HG02943 (cell line): Measurements from ENCODE around the gene COPG1.
"Not testable (repeated sequence)": the region's sequence is repeated elsewhere in the genome, so short reads cannot be mapped to it uniquely, and the experiment has no call there.

Experiments
- ATAC-seq: cut with Tn5 transposase; IDR thresholded peaks from one replicate; pipeline ENCODE4 v1.9.1; 2021; ENCODE audit warnings: mild to moderate bottlenecking, low read depth, moderate library complexity; ENCODE audit not compliant: unreplicated experiment

COPG1 gene, protein sequence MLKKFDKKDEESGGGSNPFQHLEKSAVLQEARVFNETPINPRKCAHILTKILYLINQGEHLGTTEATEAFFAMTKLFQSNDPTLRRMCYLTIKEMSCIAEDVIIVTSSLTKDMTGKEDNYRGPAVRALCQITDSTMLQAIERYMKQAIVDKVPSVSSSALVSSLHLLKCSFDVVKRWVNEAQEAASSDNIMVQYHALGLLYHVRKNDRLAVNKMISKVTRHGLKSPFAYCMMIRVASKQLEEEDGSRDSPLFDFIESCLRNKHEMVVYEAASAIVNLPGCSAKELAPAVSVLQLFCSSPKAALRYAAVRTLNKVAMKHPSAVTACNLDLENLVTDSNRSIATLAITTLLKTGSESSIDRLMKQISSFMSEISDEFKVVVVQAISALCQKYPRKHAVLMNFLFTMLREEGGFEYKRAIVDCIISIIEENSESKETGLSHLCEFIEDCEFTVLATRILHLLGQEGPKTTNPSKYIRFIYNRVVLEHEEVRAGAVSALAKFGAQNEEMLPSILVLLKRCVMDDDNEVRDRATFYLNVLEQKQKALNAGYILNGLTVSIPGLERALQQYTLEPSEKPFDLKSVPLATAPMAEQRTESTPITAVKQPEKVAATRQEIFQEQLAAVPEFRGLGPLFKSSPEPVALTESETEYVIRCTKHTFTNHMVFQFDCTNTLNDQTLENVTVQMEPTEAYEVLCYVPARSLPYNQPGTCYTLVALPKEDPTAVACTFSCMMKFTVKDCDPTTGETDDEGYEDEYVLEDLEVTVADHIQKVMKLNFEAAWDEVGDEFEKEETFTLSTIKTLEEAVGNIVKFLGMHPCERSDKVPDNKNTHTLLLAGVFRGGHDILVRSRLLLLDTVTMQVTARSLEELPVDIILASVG

DNA sequence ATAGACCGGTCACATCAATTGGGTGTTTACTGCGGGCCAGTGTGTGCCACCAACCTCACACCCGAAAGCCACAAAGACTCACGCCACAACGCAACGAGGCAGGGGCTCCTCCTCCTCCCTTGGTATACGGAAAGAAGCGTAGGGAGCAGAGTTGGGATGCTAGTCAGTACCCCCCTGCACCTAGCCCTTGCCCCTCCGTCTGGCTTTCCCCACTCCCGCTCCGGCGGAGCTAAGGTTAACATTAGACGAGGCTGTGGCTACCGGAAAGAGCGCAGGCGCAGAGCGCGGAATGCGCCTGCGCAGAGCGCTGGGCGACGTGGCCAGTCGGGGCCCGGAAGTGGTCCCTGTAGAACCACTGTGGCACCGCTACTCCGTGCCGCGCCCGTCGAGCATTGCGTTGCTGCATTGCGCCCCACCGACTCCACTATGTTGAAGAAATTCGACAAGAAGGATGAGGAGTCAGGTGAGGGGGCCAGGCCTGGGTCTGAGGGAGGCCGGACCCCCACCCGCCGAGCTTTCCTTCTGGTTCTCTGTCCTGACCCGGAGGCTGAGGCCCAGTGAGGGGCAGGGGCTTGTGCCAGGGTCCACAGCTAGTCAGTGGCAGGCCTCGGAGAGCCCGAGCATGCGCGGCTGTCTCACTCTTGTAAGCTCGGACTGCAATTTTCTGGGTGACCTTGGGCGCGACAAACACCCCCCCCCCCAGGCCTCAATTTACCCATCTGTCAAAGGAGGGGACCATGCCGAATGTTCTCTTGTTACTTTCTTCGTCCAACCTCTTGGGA is at the start of gene COPG1:
Gene COPG1, plus strand, starts transcription at position 323 of the 782 bp plus-strand sequence. Its CDS starts 104 bp downstream, at position 427.
- ATAC-seq, result peak; percentile 64

DNA sequence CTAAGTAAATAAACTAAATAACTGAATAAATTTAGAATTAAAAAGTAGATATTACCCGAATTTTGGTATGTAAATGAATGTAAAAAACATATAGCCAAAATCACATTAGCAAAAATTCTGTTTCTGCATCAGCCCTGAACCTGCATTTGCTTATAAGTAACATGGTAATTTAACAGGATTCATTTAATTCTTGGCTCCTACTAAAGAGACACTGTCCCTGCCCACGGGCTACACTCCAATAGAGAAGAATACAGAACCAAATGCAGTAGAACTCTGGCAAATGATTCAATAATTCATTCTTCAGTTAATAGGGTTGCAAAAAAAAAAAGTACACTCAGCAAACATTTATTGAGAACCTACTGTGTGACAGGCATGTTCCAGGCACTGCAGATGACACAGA is 44.9 kb upstream of the COPG1 start:
- ATAC-seq, result no peak

DNA sequence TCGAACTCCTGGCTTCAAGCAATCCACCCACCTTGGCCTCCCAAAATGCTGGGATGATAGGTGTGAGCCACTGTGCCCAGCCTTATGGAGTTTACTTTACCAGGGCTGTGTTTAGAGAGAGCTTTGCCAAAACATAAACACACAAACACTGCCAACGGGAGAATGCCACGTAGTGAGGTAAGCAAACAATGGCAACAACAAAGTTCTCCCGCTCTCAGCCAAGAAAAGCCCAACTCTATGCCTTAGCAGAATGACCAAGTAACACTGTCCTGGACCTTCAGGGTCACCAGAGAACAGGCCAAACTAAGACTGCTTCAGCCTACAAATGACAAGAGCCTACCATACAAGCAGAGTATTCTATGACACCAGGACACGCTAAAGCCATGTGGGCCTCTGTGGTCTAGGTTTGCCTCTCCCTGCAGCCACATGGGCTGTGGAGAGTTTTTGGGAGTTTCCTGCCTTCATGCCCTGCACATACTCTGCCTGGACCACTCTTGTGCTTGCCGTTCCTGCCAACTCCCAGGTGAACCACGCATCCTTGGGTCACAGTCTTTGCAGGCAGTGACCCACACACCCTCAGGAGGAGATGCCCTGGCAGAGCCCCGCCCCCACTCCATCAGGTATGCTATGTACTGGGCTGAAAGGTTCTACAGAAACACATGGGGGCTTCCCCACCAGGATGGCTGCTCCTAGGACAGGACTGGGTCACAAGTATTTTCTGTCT is 44.1 kb upstream of the COPG1 start:
- ATAC-seq, result no peak

DNA sequence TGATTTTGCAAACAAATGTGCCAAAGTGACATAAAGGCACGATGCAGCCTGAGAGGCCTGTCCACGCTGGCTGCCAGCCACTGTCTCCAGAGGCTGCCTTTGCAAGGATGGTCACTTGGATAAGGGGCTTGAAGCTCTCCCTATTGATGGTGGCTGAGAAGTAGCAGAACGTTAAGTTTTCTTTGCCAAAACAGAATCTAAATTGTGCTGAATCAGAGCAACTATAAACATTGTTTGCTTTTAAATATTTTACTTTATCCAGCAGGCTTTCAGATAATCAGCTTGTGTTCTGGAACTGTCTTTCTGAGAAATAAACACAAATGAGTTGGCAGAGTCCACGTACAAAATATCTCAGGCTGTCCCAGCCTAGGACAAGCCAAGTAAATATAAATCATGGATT is 41.9 kb upstream of the COPG1 start:
- ATAC-seq, result no peak

DNA sequence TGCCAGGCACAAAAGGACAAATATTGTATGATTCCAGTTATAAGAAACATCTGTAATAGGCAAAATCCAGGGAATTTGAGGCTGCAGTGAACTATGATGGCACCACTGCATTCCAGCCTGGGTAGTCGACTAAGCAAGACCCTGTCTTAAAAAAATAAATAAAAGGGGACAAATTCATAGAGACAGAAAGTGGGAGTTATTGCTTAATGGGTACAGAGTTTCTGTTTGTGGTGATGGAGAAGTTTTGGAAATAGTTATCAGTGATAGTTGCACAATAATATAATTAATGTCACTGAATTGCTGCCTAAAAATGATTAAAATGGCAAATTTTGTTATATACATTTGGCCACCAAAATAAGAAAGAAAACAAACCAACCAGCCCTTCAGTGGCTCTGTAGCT is 38.1 kb upstream of the COPG1 start:
- ATAC-seq, result no peak

DNA sequence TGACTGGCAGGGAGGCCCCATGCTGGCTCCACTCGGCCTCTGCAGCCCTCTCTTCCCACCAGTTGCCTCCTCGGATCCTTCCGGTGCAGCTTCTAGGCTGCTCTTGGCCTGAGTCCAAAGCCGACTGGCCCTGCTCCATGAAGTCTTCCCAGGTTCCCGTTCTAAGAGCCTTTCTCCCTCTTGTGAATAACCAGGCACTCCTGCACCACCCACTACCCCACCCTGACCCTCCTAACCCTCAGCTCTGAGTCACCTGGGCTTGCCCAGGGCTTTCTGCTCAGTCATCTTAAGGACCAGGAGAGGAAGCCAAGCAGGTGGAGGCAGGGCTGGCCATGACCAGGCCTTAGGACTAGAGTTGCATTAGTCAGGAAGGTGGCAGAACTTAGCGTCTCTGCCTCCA is 37.6 kb upstream of the COPG1 start:
- no peak for ATAC-seq

DNA sequence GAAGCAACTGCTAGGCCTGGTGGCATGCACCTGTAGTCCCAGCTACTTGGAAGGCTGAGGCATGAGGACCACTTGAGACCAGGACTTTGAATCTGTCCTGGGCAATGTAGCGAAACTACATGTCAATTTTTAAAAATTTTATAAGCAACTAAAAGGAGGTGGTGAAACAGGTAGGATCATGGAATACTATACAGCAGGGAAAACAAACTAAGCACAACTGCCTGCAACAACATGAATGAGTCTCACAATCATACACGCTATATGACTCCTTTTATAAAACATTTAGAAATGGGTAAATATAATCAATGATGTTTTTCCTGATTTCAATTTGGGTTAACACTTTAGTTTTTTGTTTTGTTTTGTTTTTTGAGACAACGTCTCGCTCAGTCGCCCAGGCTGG is 36.2 kb upstream of the COPG1 start:
- ATAC-seq, result no peak

DNA sequence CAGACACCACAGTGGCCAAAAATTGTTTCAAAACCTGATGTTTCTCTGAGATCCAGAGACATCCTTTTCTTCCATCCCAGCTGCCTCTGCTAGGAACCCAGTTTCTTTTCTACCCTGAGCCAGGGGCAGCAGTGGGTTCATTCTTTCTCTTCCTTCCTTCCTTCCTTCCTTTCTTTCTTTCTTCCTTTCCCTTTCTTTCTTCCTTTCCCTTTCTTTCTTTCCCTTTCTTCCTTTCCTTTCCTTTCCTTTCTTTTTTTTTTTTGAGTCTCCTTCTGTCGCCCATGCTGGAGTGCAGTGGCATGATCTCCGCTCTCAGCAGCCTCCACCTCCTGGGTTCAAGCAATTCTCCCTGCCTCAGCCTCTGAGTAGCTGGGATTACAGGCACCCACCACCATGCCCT is 30.7 kb upstream of the COPG1 start:
- ATAC-seq, result no peak

DNA sequence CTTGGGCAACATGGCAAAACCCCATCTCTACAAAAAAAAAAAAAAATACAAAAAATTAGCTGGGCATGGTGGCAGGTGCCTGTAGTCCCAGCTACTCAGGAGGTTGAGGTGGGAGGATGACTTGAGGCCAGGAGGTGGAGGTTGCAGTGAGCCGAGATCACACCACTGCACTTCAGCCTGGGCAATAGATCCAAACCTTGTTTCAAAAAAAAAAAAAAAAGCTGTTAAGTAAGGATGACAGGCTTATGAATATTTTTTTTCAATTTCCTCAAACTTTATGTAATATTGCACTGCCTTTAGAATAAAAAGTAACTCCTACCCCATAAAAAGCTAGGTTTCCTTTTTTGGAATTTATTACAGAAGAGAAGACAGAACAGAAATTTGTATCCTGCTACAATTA is 25.0 kb upstream of the COPG1 start:
- ATAC-seq, result not testable (repeated sequence)

DNA sequence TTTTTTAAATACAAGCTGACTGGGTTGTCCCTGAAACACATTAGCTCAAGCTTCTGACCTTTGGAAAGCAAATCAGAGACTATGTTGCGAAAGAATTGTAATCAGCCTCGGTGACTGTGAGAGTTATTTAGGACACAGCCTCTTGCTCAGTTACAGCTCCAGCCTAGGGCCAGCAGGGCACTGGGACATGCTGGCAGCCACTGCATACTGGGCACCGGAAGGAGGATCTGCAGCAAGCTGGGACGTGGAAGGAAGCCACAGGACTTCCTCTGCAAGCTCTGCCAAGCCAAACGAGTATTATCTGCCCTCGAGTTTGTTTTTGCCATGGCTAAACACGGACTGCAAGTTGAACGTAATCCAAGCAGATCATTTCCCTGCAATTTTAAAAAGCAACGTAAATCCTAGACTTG is 24.4 kb upstream of the COPG1 start:
- no peak for ATAC-seq

DNA sequence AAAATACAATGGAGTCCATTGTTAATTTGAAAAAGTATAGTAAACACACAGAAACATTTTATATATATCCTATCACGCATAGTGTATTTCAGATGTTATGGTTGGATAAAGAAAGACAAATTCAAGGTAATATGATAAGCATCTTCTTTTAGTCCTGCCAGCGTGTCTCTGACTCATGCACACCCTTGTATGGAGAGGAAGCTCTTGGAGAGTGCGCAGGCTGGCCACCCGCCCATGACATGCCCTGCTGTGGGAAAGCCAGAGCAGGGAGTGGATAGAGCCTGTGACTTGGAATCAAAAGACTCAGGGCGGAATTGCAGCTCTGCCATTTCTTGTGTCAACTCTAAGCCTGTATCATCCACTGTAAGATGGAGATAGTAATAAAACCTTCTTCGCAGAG is 23.0 kb upstream of the COPG1 start:
- ATAC-seq, result no peak

DNA sequence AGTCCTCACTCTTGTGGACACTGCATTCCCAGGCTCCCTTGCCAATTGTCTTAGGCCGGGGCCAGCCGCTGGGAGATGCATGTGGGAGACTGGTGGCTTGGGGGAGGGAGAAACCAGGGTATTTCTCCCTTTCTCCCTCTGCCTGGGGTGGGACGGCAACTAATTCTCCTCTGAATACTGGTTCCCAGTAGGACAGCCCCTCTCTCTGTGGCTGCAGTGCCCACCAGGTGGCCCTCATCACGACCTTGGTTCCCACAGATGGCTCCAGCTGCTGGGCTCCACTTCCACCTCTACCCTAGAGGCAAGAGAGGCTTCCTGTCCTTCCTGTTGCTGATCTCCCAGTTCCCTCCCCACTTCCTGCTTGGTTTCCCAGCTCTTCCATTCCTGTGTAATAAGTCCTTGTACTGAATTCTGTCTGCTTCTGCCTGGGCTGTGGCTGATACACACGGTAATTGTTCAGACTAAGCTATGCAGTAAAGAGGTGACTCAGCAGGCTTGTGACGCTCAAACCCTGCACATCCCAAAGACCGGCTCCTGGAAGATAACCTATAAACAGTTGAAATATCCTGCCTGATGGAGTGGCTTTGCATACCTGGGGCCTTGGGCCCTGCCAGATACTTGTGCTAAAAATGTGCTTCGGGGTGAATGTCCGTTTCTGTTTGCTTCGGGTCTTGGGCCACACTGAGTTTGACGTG is 20.4 kb upstream of the COPG1 start:
- no peak for ATAC-seq

DNA sequence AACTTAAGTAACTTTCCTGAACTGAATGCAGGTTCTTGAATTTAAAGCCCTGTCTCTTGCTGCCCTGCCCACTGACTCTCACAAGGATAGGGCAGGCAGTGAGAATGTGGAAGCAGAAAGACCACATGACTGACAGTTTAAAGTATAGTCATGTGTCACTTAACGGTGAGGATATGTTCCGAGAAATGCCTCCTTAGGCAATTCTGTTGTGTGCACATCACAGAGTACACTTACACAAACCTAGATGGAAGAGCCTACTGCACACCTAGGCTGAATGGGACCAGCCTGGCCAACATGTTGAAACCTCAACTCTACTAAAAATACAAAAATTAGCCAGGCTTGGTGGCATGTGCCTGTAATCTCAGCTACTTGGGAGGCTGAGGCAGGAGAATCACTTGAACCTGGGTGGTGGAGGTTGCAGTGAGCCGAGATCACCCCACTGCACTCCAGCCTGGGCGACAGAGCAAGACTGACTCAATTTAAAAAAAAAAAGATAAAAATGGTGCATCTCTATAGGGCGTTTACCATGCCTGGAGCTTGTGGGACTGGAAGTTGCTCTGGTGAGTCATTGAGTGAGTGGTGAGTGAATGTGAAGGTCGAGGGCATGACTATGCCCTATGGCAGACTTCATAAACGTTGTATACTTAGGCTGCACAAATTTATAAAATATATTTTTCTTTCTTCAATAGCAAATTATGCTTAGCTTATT is 18.9 kb upstream of the COPG1 start:
- ATAC-seq, result no peak

DNA sequence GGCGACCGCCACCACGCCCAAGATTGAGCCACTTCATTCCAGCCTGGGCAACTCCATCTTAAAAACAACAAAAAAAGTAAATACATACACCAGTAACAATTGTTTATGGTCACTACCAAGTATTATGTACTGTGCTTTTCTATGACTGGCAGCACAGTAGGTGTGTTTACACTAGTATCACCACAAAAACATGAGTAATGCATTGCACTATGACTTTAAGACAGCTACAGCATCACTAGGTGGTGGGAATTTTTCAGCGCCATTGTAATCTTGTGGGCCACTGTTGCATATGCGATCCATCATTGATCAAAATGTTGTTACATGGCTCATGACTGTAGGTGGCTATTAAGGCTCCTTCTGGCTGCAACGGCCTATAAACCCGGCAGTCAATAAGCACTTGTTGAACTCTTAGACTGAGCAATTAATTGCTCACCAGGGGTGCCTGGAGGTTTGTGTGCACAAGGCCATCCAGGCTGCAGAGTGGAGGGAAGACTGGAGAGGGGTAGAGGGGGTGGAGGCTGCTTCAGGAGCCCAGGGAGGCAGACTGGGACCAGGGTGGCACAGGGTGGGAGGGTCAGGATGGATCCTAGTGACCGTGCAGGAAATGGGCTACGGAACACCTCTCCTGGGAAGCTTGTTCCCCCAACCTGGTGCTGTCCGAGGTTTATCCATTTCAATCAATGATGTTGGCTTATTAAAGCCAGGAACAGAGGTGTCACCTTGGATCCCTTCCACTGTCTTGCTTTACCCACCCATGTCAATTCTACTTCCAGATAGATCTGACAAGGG is 17.9 kb upstream of the COPG1 start:
- ATAC-seq, result no peak

DNA sequence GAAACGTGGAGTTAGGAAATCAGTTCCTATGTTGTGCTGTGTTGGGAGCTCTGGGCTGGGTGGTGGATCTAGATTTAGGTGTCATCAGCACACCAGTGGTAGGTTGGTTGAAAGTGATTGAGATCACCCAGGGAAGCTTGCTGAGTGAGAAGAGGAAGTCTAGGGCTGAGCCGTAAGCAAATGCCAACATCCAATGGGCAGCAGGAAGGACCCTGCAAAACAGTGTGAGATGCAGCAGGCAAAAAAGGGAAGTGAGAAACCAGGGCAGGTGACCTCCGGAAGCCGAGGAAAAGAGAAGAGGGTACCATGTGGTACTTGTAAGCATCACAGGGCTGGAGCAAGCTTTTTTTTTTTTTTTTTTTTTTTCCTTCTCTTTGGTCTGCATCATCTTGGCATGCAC is 15.9 kb upstream of the COPG1 start:
- peak; percentile 91 for ATAC-seq

DNA sequence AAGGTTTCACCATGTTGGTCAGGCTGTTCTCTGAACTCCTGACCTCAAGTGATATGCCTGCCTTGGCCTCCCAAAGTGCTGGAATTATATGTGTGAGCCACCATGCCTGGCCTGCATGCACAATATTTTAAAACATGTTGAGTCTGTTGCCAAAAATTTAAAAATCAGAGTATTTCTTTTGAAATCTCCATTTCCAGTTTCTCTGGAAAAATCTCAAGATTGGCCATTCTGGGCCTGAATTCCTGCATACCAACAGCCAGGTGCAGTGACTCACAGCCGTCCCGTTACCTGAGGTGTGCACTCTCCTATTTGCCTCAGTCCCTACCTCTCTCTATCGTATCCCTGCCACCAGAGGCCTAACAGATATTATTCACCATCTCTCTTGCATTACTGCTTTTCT is 15.0 kb upstream of the COPG1 start:
- ATAC-seq, result no peak

DNA sequence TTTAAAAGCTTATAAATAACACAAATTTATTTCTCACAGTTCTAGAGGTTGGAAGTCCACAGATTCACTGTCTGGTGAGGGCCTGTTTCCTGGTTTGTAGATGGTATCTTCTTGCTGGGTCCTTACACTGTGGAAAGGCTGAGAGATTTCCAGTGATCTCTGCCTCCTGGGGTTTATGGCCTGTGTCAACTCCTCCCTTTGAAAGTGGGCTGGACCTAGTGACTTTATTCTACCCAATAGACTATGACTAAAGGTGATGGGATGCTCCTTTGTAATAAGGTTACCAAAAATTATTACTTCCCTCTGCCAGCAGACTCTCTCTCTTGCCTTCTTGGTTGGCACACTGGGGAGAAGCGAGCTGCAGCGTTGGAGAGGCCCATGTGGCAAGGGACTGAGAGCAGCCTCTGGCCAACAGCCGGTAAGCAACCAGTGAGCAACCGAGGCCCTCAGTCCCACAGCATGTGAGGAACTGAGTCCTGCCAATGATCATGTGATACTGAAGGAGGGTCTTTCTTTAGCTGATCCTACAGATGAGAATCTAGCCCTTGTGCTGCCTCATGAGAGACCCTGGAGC is 14.0 kb upstream of the COPG1 start:
- no peak for ATAC-seq
